ENCODE results near the gene SCAPER.

SCAPER gene

DNA sequence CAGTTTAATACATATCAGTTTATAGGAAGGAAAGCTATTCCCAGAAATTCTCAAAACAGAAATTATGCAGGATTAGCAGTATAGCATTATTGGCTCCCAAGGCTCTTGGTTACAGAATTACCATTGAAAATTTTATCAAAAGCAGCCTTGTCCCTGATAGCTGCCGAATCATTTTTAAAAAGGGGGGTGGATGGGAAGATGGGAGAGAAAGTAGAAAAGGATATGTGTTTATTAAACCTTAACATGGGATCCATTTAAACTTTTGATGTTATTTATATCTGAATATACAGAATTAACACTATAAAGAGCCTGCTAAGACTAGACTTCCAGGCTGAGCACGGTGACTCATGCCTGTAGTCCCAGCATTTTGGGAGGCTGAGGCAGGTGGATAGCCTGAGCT, 37.2 kb upstream of the SCAPER start:
- TF ChIP-seq, protein P1, sequence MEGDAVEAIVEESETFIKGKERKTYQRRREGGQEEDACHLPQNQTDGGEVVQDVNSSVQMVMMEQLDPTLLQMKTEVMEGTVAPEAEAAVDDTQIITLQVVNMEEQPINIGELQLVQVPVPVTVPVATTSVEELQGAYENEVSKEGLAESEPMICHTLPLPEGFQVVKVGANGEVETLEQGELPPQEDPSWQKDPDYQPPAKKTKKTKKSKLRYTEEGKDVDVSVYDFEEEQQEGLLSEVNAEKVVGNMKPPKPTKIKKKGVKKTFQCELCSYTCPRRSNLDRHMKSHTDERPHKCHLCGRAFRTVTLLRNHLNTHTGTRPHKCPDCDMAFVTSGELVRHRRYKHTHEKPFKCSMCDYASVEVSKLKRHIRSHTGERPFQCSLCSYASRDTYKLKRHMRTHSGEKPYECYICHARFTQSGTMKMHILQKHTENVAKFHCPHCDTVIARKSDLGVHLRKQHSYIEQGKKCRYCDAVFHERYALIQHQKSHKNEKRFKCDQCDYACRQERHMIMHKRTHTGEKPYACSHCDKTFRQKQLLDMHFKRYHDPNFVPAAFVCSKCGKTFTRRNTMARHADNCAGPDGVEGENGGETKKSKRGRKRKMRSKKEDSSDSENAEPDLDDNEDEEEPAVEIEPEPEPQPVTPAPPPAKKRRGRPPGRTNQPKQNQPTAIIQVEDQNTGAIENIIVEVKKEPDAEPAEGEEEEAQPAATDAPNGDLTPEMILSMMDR (IDR thresholded peaks at IDR 0.05; ENCODE audit: low read depth, low read length, missing control alignments): no peak
- H3K4me3 ChIP-seq (ENCODE audit: low read depth, low read length): no peak overlapping the region
- DNase-seq (ENCODE audit: low read depth): no peak

DNA sequence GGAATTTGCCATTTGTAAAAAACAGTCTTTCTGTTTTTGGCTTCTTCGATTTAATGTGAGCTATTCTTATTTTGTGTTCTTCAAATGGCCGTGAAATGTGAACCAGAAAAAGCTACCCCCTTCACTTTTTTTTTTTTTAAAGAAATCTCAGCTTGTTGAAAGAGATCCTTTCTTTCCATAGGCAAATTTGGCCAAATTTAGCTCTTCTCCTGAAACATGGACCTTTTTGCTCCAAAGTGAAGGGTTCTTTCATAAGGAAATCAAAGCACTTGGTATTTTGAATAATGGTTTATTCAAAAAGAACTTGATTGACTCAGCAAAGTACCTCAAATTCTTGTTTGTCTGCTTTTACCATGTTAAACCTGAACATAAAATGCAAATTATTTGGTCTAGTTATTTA, 36.5 kb upstream of the SCAPER start:
- H3K4me3 ChIP-seq (ENCODE audit: low read depth, low read length): no peak overlapping the region
- DNase-seq (ENCODE audit: low read depth): no peak
- TF ChIP-seq, protein P1 (IDR thresholded peaks at IDR 0.05; ENCODE audit: low read depth, low read length, missing control alignments): no peak

DNA sequence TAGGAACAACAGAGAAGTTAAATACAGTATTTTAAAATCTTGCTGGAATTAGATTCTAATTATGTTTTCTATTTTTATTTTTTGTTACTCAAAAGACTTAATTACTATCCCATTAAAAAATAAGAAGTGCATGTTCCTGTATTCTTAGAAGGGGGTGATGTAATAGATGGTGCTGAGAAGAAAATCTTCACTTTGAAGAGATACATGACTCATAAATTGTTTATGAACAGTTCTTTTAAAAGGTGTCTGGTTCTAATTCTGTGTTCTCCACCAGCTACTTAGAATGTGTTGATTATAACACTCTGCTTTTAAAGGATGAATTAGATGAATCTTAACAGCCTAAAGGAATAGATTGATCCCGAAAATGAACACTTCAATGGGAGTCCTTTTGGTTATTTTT, 34.6 kb upstream of the SCAPER start:
- TF ChIP-seq, protein P1 (IDR thresholded peaks at IDR 0.05; ENCODE audit: low read depth, low read length, missing control alignments): no peak
- H3K4me3 ChIP-seq (ENCODE audit: low read depth, low read length): no peak overlapping the region
- no peak for DNase-seq (ENCODE audit: low read depth)

DNA sequence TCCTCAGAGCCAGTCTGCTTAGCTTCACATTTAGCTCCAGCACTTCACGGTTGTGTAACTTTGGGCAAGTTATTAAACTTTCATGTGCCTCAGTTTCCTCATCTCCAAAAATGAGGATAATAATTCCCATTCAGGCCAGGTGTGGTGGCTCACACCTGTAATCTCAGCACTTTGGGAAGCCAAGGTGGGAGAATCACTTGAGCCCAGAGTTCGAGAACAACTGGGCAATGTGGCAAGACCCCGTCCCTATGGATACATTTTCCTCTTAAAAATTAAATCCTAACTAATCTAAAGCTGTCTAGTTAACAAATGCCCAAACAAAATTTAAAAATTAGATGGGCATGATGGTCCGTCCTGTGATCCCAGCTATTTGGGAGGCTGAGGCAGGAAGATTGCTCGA, 33.6 kb upstream of the SCAPER start:
- no peak overlapping the region for H3K4me3 ChIP-seq (ENCODE audit: low read depth, low read length)
- TF ChIP-seq, protein P1 (IDR thresholded peaks at IDR 0.05; ENCODE audit: low read depth, low read length, missing control alignments): no peak
- DNase-seq (ENCODE audit: low read depth): no peak

DNA sequence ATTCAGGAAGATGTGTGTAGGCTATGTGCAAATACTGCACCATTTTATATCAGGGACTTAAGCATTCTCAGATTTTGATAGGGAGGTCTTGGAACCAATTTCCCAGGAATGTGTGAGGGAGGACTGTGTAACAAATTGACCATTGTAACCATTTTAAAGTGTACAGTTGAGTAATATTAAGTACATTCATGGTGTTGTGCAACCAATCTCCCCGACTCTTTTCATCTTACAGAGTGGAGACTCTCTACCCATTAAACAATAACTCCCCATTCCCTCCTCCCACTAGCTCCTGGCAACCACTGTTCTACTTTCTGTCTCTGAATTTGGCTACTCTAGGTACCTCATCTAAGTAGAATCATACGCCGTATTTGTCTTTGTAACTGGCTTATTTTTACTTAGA, 31.5 kb upstream of the SCAPER start:
- no peak overlapping the region for H3K4me3 ChIP-seq (ENCODE audit: low read depth, low read length)
- DNase-seq (ENCODE audit: low read depth): no peak
- TF ChIP-seq, protein P1 (IDR thresholded peaks at IDR 0.05; ENCODE audit: low read depth, low read length, missing control alignments): no peak

DNA sequence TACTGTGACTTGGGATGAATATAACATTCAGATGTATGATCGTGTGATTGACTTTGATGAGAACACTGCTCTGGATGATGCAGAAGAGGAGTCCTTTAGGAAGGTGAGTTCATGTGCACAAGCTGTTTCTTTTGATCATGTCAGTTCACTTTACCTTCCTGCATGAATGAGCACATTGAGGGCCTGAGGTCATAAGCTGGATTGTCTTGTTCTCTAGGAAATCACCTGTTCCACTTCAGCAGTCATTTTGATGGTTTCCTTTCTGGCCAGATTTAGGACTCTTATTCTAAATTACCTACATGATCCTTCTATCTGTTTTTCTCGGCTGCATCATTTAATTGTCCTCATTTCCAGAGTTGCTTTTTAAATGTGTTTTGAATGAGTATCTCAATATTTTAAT, 30.5 kb upstream of the SCAPER start:
- DNase-seq (ENCODE audit: low read depth): peak; percentile 57
- TF ChIP-seq, protein P1 (IDR thresholded peaks at IDR 0.05; ENCODE audit: low read depth, low read length, missing control alignments): no peak
- no peak overlapping the region for H3K4me3 ChIP-seq (ENCODE audit: low read depth, low read length)

DNA sequence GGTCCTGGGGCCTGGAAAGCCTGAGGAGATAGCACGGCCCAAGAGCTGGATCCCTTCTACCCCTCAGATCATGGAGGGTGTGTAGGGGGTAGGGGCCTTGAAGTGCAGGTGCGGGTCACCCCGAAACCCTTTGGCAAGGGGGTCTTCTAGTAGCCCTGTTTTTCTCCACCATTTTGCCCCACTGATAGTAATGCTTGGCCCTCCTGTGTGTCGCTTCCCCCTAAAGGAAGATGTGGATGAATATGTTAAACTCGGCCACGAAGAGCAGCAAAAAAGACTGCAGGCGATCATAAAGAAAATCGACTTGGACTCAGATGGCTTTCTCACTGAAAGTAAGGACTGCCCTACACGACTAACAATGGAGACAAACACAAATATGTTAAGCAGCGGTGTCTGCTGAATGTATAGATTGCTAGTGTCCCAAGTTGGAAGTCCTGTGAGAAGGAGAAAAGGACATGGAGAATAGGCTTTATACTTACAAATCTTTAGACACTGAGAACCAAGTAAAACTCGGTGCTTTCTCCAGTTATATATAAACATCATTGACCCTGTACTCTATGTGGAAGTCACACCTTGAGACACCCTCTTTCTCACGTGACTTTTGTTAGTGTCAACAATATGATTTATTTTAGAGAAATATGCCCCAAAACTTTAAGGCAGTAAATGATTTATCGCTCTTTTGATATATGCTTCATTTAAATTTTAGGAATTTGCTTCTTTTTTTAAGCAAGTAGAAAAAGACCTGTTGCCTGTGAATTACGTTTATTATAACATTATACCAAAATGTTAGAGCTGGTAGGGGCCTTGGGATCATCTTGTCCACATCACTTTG, 27.2 kb upstream of the SCAPER start:
- DNase-seq (ENCODE audit: low read depth): no peak
- peak overlapping the region; percentile 86 for H3K4me3 ChIP-seq (ENCODE audit: low read depth, low read length)
- TF ChIP-seq, protein P1 (IDR thresholded peaks at IDR 0.05; ENCODE audit: low read depth, low read length, missing control alignments): no peak

All from GM12864 (cell line).